Lung microvascular endothelial cell (primary cell): ENCODE results near the gene PARD3B. TPM values are rescaled to one million over a fixed set of nuclear protein-coding genes. Genes with fewer than 3 reads are reported as not detected.

ENCODE experiments used
- DNase-seq, 2 donors: peaks; one replicate each; pipeline versions ENCODE4 v3.0.0 to v3.0.0-alpha.2; 2010; ENCODE audit warnings: low read depth in 2 of 2
- total RNA-seq: library from RNA; depleted of rRNA; stranded (reverse); fragments of >200 nt; gene quantifications from 2 replicates; pipeline ENCODE4 v1.2.1, GENCODE V29; 2014

The PARD3B gene
- total RNA-seq, 1 donor from 2014 or later: 10.9 TPM

GRCh38 chr2:205496370-205496769 is 951.1 kb downstream of the PARD3B start:
- DNase-seq: no peak

GRCh38 chr2:205496772-205497171 is 951.5 kb downstream of the PARD3B start:
- no peak for DNase-seq

GRCh38 chr2:205499006-205499405 is 953.7 kb downstream of the PARD3B start:
- DNase-seq: no peak

GRCh38 chr2:205500065-205500464 is 954.8 kb downstream of the PARD3B start:
- no peak for DNase-seq

- DNase-seq: no peak
These were observed 955.7 kb downstream of the PARD3B start for GRCh38 chr2:205500951-205501350.

- DNase-seq: no peak
These were observed 956.6 kb downstream of the PARD3B start for GRCh38 chr2:205501826-205502225.

GRCh38 chr2:205505371-205505770 is 960.1 kb downstream of the PARD3B start:
- DNase-seq: no peak

- no peak for DNase-seq
These were observed 964.4 kb downstream of the PARD3B start for GRCh38 chr2:205509655-205510054.

- DNase-seq: no peak
These were observed 965.1 kb downstream of the PARD3B start for GRCh38 chr2:205510345-205510744.

- DNase-seq: peak in 1 of 2 donors; percentile 68
These were observed 965.9 kb downstream of the PARD3B start for GRCh38 chr2:205511221-205511620.

- DNase-seq: no peak
These were observed 966.4 kb downstream of the PARD3B start for GRCh38 chr2:205511641-205512040.

- no peak for DNase-seq
These were observed 975.0 kb downstream of the PARD3B start for GRCh38 chr2:205520311-205520710.

GRCh38 chr2:205524656-205525055 is 979.4 kb downstream of the PARD3B start:
- no peak for DNase-seq

GRCh38 chr2:205527801-205528200 is 982.5 kb downstream of the PARD3B start:
- peak in 1 of 2 donors; percentile 5 for DNase-seq

GRCh38 chr2:205531072-205531471 is 985.8 kb downstream of the PARD3B start:
- no peak for DNase-seq

- DNase-seq: no peak
These were observed 986.3 kb downstream of the PARD3B start for GRCh38 chr2:205531489-205532148.

GRCh38 chr2:205535001-205535400 is 989.7 kb downstream of the PARD3B start:
- DNase-seq: no peak

- DNase-seq: no peak
These were observed 994.3 kb downstream of the PARD3B start for GRCh38 chr2:205539603-205540002.

- peak in 1 of 2 donors; percentile 24 for DNase-seq
These were observed 994.8 kb downstream of the PARD3B start for GRCh38 chr2:205540036-205540435.

GRCh38 chr2:205543262-205543843 is 998.1 kb downstream of the PARD3B start:
- no peak for DNase-seq

GRCh38 chr2:205543937-205544702 is 998.8 kb downstream of the PARD3B start:
- peak; percentile 16 to 19 for DNase-seq

- no peak for DNase-seq
These were observed 1000.9 kb downstream of the PARD3B start for GRCh38 chr2:205545971-205546816.
